ENCODE data around the gene ANKFY1.
A peak's percentile ranks its signal among the peaks of the same experiment; 100 is the strongest.

- TF ChIP-seq CTCF (IDR thresholded peaks at IDR 0.05) (peak in 1 of 7 experiments; percentile 34), POLR2A (IDR thresholded peaks at IDR 0.05) (no peak)
Measured at GRCh38 chr17:4161192-4161966, 102.4 kb downstream of the ANKFY1 start.

Measured in body of pancreas (tissue), 4 donors.